GM21423 (cell line): ENCODE measurements around the gene SLC43A2.
"Not testable (repeated sequence)": the region's sequence is repeated elsewhere in the genome, so short reads cannot be mapped to it uniquely, and the experiment has no call there.

Experiments
- ATAC-seq: cut with Tn5 transposase; IDR thresholded peaks from one replicate; pipeline ENCODE4 v1.9.1; 2021; ENCODE audit warnings: mild to moderate bottlenecking, moderate library complexity; ENCODE audit not compliant: unreplicated experiment

SLC43A2 gene

DNA sequence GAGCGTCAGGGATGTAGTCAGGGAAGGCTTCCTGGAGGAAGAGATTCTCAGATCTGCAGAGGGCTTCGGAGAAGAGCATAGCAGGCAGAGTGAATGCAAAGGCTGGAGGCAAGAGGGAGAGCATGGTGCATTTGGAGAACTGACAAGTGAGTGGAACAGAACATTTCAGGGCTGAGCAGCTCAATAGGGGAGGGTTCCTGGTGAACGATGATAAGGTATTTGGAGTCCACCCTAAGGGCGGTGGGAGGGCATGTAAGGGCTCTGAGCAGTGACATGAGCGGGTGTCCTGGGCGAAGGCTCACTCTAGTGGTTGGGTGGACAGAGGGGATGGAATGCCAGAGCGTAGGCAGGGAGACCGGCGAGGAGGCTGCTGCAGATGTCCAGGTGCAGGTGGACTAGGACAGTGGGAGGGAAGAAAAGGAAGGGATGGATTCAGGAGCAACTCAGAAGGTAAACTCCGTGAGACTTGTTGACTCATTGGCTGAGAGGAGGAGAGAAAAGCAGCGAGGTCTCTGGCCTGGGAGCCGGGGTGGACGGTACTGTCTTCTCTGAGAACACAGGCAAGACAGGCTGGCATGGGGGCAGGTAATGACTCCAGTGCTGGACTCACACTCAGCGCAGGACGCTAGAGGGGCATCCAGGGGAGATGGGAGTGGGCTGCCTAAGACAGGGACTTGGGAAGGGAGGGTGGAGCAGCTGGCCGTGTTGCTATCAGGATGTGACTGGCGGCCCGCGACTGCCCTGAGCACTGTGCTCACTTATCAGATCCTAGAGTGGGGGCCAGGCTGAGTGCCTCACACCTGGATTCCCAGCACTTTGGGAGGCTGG lies 64.6 kb downstream of the SLC43A2 start:
- ATAC-seq, result no peak

DNA sequence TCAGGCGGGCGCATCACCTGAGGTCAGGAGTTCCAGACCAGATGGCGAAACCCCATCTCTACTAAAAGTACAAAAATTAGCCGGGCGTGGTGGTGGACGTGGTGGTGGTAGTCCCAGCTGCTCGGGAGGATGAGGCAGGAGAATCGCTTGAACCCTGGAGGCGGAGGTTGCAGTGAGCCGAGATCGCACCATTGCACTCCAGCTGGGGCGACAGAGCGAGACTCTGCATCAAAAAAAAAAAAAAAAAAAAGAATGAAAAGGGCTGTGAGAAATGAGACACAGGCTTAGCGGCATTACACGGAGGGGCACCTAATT lies 65.2 kb downstream of the SLC43A2 start:
- not testable (repeated sequence) for ATAC-seq

- ATAC-seq, result peak; percentile 38
Observed at GRCh38 chr17:1562176-1562643, 66.4 kb downstream of the SLC43A2 start.

DNA sequence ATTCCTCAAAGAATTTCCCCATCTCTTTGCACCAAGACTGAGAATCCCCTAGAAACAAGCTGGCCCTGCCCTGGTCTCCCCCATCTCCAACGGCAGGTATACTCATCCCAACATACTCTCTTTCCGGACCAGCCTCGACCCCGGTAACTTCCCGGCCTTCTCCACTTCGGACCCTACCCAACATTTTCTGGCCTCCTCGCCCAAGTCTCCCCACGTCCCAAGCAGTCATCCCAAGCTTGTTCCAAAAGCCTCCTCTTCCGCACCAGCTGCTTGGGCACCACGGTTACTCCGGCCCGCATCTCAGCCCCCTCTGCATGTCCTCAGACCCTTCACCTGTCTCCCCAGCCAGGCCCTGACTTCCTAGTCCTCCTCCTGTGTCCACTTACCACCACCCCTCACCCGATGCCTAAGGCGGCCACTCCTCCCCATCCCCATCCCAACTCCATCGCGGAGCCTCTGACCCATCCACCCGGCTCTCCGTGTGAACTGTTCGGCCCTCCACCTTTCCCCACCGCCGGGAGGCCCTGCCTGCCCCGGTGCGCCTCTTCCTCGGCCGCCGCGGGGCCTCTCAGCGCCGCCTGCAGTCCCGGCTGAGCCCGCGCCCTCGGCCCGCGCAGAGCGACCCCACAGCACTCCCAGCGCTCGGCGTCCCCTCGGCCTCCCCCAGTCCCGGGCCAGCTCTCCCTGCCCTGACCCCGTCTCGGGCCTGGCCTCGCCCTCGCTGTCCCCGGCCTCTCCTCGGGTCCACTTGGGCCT lies 67.0 kb downstream of the SLC43A2 start:
- peak; percentile 15 for ATAC-seq

DNA sequence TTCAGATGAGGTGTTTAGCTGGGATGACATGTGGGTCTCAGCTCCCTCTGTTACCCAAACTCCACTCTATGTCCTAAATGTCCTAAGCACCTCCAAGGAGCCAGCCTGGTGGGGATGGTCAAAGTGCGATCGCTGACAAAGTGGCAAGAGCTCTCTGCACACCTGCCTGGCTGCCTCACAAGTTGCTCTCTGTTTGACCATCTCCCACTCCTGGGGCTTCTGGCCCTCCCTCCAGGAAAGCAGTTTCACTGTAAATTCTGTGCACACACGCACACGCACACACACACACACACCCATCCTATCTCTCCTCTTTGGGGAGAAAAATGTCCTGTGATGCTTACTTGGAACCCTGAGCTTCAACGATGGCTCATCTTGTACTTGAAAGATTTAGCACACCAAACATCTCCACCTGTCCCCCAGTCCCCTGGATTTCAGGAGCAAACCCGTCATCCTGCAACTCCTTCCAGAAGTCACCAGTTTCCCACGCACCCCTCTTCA lies 67.7 kb downstream of the SLC43A2 start:
- no peak for ATAC-seq

- no peak for ATAC-seq
Observed at GRCh38 chr17:1560101-1560857, 68.4 kb downstream of the SLC43A2 start.

DNA sequence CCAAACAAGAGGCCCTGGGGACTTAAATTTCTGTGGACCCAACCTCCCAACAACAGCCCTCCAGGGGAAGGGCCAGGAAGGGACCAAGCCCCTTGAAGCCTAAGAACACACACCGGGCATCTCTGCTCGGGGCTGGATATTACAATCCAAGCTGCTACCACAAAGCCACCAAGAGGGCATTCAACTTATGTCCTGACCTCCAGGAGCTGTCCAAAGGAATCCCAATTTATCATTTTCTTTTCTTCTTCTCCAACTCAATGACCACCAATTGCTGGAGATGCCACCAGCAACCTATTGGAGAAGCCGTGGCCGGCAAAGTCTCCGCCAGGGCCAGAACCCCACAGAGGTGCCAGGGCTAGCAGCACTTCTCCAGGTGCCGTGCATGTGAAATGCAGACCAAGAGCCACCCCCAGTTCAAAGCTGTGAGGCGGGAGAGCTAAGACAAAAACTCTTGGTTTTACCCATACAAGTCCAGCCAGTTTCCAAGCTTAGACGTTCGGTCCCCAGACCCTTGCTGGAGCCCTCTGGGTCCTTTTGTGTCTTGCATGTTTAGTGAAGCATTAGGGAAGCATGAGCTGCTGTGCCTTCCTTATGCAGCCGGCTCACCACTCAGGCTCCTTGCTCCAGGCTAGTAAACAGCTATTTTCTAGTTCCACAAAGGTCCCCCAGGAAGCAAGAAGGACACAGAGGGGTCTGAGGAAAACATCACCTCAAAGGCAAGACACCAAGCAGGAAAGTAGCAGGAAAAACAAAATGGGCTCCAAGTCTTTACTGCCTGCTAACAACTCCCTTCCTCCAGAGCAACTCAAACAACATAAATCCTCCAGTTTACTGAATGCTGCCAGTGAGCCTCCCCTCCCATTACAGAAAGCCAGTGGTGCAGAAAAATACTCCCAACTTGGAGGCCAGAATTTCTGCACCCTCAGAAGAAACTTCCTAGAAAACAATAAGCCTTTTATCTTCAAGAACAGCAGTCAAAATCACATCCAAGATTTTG lies 69.3 kb downstream of the SLC43A2 start:
- ATAC-seq, result no peak

DNA sequence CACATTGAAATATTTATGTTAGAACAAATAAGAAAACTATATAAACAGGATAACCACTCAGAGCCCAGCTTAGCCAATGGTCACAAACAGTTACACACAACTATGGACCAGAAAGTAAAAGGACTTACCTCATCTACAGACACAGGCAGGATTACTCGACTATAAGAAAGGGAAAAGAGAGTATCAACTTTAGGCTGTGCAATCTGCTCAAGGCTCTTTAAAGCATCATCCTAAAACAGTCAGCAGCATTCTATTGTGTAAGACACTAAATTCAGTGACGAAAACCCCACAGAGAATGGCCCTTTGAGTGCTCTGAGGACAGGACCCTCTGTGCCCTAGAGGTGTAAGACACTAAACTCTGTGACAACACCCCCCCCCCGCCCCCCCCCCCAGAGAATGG lies 70.2 kb downstream of the SLC43A2 start:
- no peak for ATAC-seq

DNA sequence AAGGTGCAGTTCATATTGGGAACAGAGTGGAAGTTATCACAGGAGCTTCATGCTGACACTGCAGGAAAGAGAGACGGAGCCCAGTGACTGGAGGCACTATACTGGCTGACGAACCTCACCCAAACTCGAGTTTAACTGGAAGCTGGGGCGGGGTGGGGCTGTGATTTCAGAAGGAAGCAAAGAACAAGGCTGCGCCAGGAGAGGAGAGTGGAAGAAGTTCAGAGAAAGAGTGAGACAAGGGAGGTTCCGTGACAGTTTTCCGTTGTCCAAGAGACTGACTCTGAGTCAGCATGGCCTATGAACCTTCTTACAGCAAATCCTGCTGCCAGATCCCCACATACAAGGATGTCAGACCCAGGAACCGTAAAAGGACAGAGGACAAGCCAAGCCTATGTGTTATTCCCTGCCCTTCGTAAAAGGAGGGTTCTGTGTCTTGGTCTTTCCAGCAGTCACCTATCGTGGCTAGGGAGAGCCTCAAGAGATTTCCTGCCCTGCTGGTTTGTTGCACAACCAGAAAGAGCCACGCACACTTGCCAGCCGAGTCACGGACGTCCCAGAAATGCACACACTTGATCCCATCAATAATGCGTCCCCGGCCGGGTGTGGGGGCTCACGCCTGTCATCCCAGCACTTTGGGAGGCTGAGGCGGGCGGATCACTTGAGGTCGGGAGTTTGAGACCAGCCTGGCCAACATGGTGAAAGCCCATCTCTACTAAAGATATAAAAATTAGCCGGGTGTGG lies 71.1 kb downstream of the SLC43A2 start:
- no peak for ATAC-seq

- peak; percentile 44 for ATAC-seq
Observed at GRCh38 chr17:1555651-1556471, 72.8 kb downstream of the SLC43A2 start.

DNA sequence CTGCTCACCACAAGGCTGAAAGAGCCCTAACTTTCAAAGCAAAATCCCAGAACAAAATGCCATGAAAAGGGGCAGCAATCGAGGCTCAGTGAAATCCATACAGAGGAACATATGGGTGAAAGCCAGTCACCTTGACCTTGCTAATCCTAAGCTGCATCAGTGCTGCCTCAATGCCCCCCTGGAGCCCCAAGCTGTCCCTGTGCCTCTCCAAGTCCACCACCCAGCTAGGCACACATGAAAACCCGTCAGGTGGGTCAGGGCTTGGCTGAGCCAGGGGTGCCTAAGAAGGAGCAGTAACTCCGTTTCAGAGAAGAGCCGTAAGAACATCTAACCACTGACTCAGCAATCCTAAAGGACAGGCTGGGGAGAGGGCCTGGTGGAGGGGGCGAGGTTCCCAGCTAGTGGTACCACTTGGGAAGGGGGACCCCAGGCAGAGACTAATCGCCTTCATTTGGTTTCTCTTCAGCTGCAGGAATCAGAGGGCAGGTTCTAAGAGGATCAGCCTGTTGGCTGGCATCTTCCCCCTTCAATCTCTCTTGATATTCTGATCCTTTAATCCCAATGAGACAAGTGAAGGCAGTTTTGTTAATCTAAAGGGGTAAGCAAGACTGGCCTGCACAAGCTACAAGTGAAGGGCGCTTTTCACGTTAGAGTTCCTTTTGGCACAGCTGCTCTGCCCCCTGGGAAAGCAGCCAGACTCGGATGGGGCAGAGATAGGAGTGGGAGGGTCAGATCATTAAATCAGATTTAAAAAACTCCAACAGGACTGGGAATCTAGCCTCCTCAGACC lies 73.7 kb downstream of the SLC43A2 start:
- ATAC-seq, result no peak

DNA sequence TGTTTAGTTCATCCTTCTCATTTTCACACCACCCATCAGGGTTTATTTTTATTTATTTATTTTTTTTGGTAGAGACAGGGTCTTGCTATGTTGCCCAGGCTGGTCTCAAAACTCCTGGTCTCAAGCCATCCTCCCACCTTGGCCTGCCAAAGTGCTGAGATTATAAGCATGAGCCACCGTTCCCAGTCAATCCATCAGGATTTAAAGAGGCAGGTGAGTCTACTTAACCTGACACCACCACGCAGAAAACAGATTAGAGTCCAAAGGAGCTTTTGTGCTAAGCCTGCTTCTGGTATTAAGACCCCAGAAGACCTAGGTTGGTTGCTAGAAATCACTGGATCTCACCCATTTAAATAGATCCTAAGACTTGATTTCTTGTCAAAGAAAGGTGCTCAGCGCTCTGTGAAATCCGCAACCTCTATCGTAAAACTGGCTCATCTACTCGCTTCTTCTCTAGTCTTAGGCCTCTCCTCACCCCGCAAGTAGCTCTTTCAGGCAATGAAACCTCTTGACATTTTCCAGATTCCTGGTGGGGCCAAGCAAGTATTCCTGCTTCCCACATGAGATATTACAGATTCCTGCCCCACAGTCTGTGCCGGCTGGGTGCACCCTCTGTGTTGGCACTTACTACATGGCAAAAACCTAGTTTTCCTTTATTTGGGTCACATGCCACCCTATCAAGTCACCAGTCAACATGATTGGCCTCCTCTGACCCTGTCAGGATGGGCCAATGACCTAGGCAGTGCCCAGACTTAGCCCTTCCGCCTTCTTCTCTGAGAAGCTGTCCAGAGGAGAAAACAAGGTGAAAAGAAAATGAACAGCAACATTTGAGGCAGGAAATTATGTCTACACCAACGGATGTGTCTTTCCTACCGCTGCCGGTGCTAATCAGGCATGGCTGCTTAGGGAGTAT lies 75.0 kb downstream of the SLC43A2 start:
- ATAC-seq, result no peak

DNA sequence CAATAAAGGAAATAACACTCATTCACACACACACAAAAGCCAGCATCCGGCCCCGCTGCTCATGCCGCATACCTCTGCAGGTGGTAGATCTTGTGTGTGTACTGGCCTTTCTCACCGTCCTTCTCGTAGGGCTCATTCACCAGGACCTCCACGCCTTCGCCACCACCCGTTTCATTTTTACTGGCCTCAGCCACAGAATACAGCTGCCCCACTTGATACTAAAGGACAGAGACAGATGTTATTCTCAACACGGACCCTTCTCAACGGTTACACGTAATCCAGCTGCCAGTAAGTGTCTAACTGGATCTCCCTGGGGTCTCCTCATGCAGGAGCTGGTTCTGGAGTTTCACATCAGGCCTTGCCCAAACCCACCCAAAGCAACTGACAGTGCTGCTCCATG lies 75.7 kb downstream of the SLC43A2 start:
- ATAC-seq, result no peak

DNA sequence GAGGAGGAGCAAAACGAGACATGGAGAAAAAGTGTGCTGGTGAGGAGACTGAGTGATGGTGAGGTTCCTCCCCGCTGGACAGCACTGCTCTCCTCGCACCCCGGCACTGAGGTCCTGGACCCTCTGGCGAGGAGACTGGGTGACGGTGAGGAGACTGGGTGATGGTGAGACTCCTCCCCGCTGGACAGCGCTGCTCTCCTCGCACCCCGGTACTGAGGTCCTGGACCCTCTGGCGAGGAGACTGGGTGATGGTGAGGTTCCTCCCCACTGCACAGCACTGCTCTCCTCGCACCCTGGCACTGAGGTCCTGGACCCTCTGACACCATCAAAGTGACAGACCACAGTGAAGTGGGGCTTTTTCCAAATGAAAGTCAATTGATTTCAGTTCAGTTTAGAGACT lies 76.9 kb downstream of the SLC43A2 start:
- ATAC-seq, result no peak

DNA sequence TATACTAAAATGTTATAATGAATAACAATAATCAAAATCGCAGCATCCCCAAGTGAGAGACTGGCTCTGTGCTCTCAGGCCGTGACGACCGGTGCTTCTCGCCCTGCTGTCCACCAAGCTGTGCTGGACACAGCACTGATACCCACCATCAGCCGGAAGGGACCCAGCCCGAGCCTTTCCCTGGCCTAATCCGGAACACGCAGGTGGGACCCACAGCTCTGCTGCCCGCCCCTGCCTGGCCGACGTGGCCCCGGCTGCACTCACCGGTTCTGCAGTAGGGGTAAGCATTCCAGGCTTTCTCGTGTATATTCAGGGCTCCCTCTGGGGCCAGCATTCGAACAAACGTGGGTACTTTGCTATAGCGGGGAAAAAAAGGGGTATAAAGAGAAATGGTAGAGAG lies 80.6 kb downstream of the SLC43A2 start:
- ATAC-seq, result no peak

DNA sequence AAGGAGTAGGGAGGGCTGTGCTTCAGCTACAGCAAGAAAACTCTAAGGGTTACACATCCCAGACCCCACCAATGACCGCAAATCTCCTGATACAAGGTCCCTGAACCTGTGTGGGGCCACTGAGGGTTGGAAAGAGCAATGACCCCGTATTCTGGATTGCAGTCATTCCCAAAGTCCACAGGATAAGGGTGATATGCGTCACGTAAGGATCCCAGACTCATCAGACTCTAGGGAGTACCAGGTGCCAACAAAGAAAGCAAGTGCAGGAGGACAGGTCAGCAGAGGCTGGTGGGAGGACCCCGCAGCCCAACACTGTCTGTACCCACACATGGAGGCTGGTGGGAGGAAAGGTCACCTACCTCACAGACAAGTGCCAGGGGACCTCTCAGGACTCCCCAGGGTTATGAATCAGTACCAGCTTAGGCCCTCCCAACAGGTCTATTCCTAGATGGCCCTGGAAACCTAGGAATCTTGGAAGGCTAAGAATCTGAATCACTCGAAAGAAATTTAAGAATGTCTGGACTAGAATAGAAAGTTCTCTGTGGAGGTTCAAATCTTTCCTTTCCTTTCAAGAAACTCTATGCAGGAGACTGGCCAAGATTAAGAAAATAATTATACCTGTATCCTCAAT lies 82.2 kb downstream of the SLC43A2 start:
- ATAC-seq, result no peak
